ENCODE data around the gene ETV3L. TPM values are rescaled to one million over a fixed set of nuclear protein-coding genes. Genes with fewer than 3 reads are reported as not detected.

ETV3L gene
- total RNA-seq, 2 experiments from 2014 or later, result not detected

- POLR2A ChIA-PET, result no interaction called here
- peaks cover 20% of the 10 kb centered on the region for H3K36me3 Mint-ChIP-seq (ENCODE audit: low read depth)
- H3K27ac Mint-ChIP-seq, result no peak overlapping the region
- H3K27me3 Mint-ChIP-seq, result no peaks in the 10 kb centered on the region
- CTCF ChIA-PET, result interaction anchor here (1.1 kb wide), 1 partner anchor 29 kb away, joined by 3 read pairs; no protein-coding TSS in a partner anchor
- no peaks in the 10 kb centered on the region for H3K9me3 Mint-ChIP-seq
- no peak for DNase-seq
- H3K4me1 Mint-ChIP-seq, result peaks cover 27% of the 10 kb centered on the region
- no peak overlapping the region for H3K4me3 Mint-ChIP-seq
These were observed 19.8 kb upstream of the ETV3L start for GRCh38 chr1:157119448-157119847.

DNA sequence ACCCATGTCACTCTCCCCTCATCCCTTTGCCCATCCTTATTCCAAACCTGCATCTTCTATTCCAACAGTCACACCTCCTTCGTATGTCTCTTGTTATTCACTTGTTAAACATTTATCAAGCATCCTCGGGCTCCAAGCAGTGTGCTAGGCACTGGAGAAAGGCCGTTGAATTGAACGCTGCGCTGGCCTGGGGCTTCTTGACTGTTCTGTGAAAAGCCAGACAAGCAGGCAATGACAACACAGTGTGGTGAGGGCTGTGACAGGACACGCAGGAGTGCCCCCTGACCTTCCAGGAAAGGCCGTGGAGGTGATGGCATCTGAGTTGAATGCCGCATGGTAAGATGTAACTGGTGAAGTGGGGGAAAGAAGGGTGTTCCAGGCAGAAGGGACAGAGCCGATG, 19.4 kb upstream of the ETV3L start:
- Mint-ChIP-seq H3K9me3 (no peaks in the 10 kb centered on the region), H3K4me1 (peaks cover 24% of the 10 kb centered on the region), H3K27ac (no peak overlapping the region), H3K4me3 (no peak overlapping the region), H3K27me3 (no peaks in the 10 kb centered on the region), H3K36me3 (ENCODE audit: low read depth) (peaks cover 16% of the 10 kb centered on the region)
- no peak for DNase-seq
- ChIA-PET POLR2A (no interaction called here), CTCF (no interaction called here)

GRCh38 chr1:157117527-157118057, 18.0 kb upstream of the ETV3L start:
- peaks cover 2% of the 10 kb centered on the region for H3K27me3 Mint-ChIP-seq
- CTCF ChIA-PET, result interaction anchor here (1.0 kb wide), 1 partner anchor 17 kb away, joined by 4 read pairs; no protein-coding TSS in a partner anchor
- DNase-seq, result no peak
- no peak overlapping the region for H3K27ac Mint-ChIP-seq
- POLR2A ChIA-PET, result no interaction called here
- no peaks in the 10 kb centered on the region for H3K9me3 Mint-ChIP-seq
- H3K4me1 Mint-ChIP-seq, result peaks cover 16% of the 10 kb centered on the region
- peaks cover 2% of the 10 kb centered on the region for H3K36me3 Mint-ChIP-seq (ENCODE audit: low read depth)
- no peak overlapping the region for H3K4me3 Mint-ChIP-seq

- ChIA-PET CTCF (interaction anchor here (0.8 to 1.1 kb wide), 3 partner anchors 16 to 19 kb away, joined by 3 to 5 read pairs (median 4); no protein-coding TSS in a partner anchor), POLR2A (no interaction called here)
- Mint-ChIP-seq H3K4me3 (no peak overlapping the region), H3K27ac (no peak overlapping the region), H3K4me1 (peaks cover 15% of the 10 kb centered on the region), H3K36me3 (ENCODE audit: low read depth) (no peaks in the 10 kb centered on the region), H3K9me3 (no peaks in the 10 kb centered on the region), H3K27me3 (peaks cover 4% of the 10 kb centered on the region)
- no peak for DNase-seq
These were observed 17.1 kb upstream of the ETV3L start for GRCh38 chr1:157116737-157117103.

DNA sequence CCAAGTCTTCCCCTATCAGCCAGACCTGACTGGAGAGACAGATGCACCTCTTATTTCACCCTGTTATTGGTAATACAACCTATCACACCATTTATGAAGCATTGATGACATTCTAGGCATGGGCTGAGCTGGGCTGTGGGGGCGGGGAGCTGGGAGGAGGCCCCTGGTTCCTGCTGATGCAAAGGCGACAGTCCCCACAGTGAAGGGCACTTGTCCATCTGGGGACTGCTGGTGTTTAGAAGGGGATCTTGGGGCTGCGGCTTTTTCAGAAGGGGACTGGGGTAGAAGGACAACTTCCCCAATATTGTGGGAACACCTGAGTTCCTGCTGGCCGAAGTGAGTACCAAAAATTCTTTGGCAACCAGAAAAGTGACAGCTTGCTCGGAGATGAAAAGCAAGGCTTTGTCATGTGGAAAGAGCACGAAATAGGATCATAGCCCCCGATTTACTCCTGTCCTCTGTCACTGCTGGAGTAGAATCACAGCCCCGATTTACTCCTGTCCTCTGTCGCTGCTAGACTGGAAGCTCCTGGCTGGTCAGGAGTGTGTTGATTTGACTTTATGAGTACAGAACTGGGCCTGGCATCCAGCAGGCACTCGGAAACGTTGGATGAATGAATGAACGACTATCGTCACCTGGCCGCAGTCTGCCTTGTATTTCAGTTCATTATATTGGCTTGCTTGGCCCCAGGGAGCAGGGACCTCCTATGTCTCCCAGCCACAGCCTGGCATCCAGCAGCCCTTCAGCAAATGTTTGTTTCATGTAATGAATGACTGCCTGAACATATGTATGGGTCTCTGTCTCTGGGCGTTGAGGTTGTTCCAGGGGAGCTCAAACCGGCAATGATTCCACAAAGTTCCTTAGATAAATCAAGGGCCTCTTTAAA, 16.5 kb upstream of the ETV3L start:
- Mint-ChIP-seq H3K27me3 (peaks cover 7% of the 10 kb centered on the region), H3K27ac (no peak overlapping the region), H3K9me3 (no peaks in the 10 kb centered on the region), H3K36me3 (ENCODE audit: low read depth) (no peaks in the 10 kb centered on the region), H3K4me3 (no peak overlapping the region), H3K4me1 (peaks cover 15% of the 10 kb centered on the region)
- CTCF ChIA-PET, result interaction anchor here (0.8 to 1.1 kb wide), 3 partner anchors 14 to 20 kb away, joined by 3 to 5 read pairs (median 3); no protein-coding TSS in a partner anchor
- no peak for DNase-seq
- POLR2A ChIA-PET, result no interaction called here

DNA sequence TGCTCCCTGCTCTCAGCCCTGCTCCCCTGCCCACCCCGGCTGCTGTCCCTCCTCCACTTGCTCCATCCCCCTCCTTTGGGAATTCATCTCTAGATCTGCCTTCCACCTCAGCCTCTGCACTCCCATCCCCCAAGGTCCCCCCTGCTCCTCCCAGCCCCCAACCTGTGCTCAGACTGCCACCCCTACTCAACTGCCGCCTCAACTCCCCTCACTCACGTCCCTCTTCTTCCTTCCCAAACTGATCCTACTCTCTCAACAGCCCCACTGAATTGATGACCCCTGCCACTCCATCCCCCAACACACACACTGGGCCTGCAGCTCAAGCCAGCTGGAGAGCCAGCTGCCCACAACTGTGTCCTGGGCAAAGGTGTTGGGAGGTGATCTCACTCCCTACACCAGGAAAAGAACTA, 15.8 kb upstream of the ETV3L start:
- no peak for DNase-seq
- peaks cover 15% of the 10 kb centered on the region for H3K4me1 Mint-ChIP-seq
- POLR2A ChIA-PET, result no interaction called here
- no peaks in the 10 kb centered on the region for H3K36me3 Mint-ChIP-seq (ENCODE audit: low read depth)
- peaks cover 7% of the 10 kb centered on the region for H3K27me3 Mint-ChIP-seq
- H3K9me3 Mint-ChIP-seq, result no peaks in the 10 kb centered on the region
- H3K4me3 Mint-ChIP-seq, result no peak overlapping the region
- no peak overlapping the region for H3K27ac Mint-ChIP-seq
- CTCF ChIA-PET, result interaction anchor here (0.9 kb wide), 1 partner anchor 14 kb away, joined by 3 read pairs; no protein-coding TSS in a partner anchor

DNA sequence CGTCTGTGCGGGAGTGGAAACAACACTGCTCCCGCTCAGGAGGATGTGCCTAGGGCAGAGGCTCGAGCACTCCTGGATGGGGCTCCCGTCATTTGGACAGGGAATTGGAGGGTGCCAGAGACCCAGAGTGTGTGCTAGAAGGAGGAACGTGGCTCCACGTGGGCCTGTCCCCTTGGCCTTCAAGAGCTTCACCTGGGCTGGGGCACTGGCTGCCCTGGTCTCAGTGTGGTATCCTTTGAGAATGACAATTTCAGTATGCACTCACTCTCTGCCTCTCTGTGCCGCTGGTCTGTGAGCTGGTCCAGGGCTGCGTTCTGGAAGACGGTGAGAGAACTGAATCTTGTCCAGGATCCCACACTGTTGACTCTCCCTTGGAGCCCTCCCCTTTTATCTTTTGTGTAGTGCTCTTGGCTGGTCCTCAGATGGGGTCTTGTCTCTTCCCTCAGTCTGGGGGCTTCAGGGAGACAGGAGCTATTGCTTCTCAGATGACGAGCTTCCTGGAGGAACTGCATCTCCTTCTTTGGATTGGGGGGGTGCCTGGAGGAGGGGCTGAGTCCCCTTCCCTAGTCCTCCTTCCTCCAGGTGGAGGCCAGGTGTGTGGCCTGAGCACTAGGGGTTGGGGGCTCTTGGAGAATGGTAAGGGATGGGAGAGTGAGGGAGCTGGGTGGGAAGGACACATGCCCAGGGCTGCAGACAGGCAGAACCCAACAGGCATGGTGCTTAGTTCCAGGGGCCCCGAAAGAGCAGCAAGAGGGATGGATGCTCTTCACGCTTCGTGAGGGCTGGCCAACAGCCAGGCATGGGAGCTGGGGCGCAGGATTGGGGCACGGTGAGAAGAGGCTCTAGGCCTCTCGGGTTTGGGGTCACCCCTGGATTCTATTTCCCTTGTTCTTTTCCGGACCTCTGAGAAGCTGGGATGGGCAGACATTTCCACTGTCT, 14.8 kb upstream of the ETV3L start:
- Mint-ChIP-seq H3K4me3 (no peak overlapping the region), H3K9me3 (no peaks in the 10 kb centered on the region), H3K36me3 (ENCODE audit: low read depth) (no peaks in the 10 kb centered on the region)

GRCh38 chr1:157113631-157114030, 14.0 kb upstream of the ETV3L start:
- CTCF ChIA-PET, result interaction anchor here (0.7 to 1.0 kb wide), 3 partner anchors 8 to 43 kb away, joined by 3 read pairs; partner anchors contain the start of gene ETV3

More for the DNA sequence above, 14.8 kb upstream of the ETV3L start:
- ChIA-PET POLR2A (no interaction called here), CTCF (interaction anchor here (0.7 to 1.0 kb wide), 3 partner anchors 9 to 42 kb away, joined by 3 read pairs; partner anchors contain the start of gene ETV3)
- DNase-seq, result no peak
- Mint-ChIP-seq H3K4me1 (peaks cover 15% of the 10 kb centered on the region), H3K27me3 (peaks cover 7% of the 10 kb centered on the region), H3K27ac (no peak overlapping the region)

GRCh38 chr1:157113106-157113505, 13.5 kb upstream of the ETV3L start:
- no peak for DNase-seq
- H3K27ac Mint-ChIP-seq, result no peak overlapping the region
- no peaks in the 10 kb centered on the region for H3K9me3 Mint-ChIP-seq
- POLR2A ChIA-PET, result no interaction called here
- peaks cover 17% of the 10 kb centered on the region for H3K27me3 Mint-ChIP-seq
- no peaks in the 10 kb centered on the region for H3K36me3 Mint-ChIP-seq (ENCODE audit: low read depth)
- H3K4me3 Mint-ChIP-seq, result no peak overlapping the region
- CTCF ChIA-PET, result interaction anchor here (1.0 kb wide), 1 partner anchor 25 kb away, joined by 3 read pairs; the partner anchor contains the start of gene ETV3
- peaks cover 15% of the 10 kb centered on the region for H3K4me1 Mint-ChIP-seq

More at GRCh38 chr1:157113631-157114030, 14.0 kb upstream of the ETV3L start:
- peaks cover 12% of the 10 kb centered on the region for H3K27me3 Mint-ChIP-seq
- H3K4me3 Mint-ChIP-seq, result no peak overlapping the region
- no peak overlapping the region for H3K27ac Mint-ChIP-seq
- POLR2A ChIA-PET, result no interaction called here
- no peaks in the 10 kb centered on the region for H3K9me3 Mint-ChIP-seq
- H3K36me3 Mint-ChIP-seq (ENCODE audit: low read depth), result no peaks in the 10 kb centered on the region
- no peak for DNase-seq
- H3K4me1 Mint-ChIP-seq, result peaks cover 15% of the 10 kb centered on the region

- no peak overlapping the region for H3K4me3 Mint-ChIP-seq
- no peak overlapping the region for H3K27ac Mint-ChIP-seq
- no peaks in the 10 kb centered on the region for H3K36me3 Mint-ChIP-seq (ENCODE audit: low read depth)
- peaks cover 20% of the 10 kb centered on the region for H3K27me3 Mint-ChIP-seq
- POLR2A ChIA-PET, result no interaction called here
- H3K4me1 Mint-ChIP-seq, result peaks cover 9% of the 10 kb centered on the region
- CTCF ChIA-PET, result no interaction called here
- no peak for DNase-seq
- H3K9me3 Mint-ChIP-seq, result no peaks in the 10 kb centered on the region
These were observed 12.7 kb upstream of the ETV3L start for GRCh38 chr1:157112186-157112867.

DNA sequence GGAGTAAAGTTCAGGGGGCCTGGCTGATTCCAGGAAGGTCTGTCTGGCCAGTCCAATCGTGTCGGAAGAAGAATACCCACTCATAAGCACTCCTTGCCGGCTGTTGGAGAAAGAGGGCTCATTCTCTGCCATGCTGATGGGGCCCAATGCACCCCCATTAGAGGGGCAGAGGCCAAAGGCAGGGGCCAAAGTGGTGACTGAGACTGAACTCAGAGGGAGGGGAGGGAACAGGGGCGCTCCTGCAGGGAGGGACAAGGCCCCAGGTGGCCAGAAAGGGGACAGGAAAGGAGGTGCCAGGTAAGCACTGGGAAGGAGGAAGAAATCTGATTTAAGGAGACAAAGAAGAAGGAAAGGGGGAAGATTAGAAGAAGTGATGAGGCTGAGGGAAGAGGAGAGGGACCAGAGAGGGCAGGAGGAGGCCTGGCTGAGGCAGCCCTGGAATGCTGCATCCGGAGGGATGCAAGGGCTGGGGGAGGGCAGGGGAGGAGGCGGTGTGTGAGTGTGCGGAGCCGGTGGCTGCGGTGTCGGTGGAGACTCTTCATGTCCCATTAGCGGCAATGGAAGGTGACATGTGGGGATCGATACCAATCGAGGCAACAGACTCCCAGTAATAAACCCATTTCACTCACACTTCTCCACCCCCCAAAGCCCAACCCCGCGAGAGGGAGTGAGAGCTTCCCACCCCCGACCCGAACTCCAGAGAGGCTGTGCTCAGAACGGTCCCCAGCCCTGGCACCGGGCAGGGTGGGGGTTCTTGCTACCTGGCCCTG, 12.0 kb upstream of the ETV3L start:
- Mint-ChIP-seq H3K9me3 (no peaks in the 10 kb centered on the region), H3K4me3 (no peak overlapping the region), H3K36me3 (ENCODE audit: low read depth) (no peaks in the 10 kb centered on the region), H3K27me3 (peaks cover 25% of the 10 kb centered on the region), H3K27ac (no peak overlapping the region), H3K4me1 (peaks cover 1% of the 10 kb centered on the region)
- POLR2A ChIA-PET, result no interaction called here
- CTCF ChIA-PET, result interaction anchor here (2.5 kb wide), 1 partner anchor 21 kb away, joined by 13 read pairs; no protein-coding TSS in a partner anchor
- no peak for DNase-seq

Measured in activated CD4-positive, alpha-beta T cell treated with anti-CD3 and anti-CD28 coated beads, Interleukin-2, amount 10 ng/mL, durations not matched to agents 7 days and 5 days (primary cell).